Activated CD4-positive, CD25-positive, alpha-beta regulatory T cell (primary cell): ENCODE results near the gene KLHL13.
"Not testable (repeated sequence)": the region's sequence is repeated elsewhere in the genome, so short reads cannot be mapped to it uniquely, and the experiment has no call there.

Experiments used
- DNase-seq, 4 experiments: peaks; one replicate each; lab custom pipeline; 2025; lab: John Stamatoyannopoulos, UW

The KLHL13 gene, protein sequence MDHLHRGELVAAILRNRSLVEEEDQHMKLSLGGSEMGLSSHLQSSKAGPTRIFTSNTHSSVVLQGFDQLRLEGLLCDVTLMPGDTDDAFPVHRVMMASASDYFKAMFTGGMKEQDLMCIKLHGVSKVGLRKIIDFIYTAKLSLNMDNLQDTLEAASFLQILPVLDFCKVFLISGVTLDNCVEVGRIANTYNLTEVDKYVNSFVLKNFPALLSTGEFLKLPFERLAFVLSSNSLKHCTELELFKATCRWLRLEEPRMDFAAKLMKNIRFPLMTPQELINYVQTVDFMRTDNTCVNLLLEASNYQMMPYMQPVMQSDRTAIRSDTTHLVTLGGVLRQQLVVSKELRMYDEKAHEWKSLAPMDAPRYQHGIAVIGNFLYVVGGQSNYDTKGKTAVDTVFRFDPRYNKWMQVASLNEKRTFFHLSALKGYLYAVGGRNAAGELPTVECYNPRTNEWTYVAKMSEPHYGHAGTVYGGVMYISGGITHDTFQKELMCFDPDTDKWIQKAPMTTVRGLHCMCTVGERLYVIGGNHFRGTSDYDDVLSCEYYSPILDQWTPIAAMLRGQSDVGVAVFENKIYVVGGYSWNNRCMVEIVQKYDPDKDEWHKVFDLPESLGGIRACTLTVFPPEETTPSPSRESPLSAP

DNA sequence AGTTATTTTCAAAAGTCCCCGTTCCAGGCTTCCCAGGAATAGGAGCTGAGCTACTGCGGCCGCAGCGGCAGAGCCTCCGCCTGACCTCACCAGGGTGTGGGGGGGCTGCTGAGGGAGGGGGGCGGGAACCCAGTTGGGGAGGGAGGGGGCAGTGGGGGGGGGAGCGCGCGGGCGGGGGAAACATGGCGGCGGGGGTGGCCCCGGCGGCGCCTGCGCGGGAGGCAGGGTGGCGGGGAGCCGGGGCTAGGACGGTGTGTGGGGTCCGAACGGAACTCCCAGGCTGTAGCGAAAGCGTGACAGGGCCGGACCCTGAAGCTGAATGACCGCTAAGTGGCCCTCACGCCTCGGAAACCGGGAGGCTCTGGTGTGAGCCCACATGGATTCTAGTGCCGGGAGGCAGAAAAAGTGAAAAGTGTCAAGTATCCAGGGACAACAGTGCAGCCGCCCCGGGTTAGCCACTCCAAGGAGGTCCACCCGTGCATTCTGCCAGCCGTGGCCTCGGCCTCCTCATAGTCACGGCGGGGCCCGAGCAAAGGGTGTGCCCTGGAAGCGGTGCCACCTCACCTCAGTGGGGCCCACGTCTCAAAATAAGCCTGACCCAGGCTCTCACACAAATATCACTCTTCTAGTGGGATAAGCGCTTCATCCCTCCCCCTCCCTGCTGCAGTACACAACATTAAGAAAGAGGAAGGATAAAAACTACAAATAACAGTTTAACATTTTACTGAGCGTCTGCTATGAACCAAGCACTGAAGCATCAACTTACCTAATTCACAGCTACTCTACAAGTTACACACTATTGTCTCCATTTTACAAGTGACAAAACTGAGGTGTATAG is at the start of gene KLHL13:
KLHL13 (minus strand) TSS at position 98 of the 838 bp plus-strand sequence. CDS start 88,337 bp downstream, outside the sequence.
- no peak for DNase-seq

DNA sequence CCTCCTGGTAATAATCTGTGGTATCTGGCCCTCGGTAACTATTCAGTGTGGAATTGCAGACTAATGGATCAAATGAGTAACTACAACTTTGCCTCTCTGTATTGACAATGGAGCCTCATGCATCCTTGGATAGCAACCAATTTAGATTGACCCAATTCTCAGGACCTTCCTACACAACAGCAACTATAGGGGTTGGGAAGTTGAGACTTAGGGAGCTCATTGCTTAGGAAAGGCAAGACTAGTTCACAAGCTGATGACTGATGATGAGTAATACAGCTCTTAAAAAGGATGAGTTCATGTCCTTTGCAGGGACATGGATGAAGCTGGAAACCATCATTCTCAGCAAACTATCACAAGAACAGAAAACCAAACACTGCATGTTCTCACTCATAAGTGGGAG is 47.5 kb upstream of the KLHL13 start:
- DNase-seq = no peak

DNA sequence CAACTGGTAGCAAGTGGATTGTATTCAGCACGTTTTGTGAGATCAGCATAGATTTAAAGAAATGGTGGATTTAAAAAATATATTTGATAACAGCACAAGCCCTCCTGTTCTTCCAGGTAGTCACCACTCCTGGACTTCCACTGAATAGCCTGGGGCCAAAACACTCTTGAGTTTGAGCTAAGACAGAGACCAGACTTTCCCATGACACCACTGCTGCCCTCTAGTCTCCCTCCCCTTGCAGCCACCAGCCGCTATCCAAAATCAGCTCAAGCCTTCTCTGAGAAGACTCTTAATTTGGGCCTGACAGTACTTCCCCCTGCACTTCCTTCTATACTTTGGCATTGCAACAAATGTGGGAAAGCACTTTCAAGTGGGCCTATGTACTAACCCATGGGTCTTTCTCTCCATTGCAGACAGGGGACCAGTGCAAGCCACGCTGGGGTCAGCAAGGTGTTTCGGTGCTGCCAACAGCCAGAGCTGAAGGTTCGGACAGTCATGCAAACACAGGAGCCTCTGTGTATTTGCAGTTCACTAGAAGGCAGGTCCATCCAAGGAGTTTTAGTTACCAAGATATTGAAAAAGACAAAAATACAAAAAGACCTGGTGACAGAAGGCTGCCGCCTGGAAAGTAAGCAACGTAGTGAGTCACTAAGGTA is 40.5 kb upstream of the KLHL13 start:
- no peak for DNase-seq

DNA sequence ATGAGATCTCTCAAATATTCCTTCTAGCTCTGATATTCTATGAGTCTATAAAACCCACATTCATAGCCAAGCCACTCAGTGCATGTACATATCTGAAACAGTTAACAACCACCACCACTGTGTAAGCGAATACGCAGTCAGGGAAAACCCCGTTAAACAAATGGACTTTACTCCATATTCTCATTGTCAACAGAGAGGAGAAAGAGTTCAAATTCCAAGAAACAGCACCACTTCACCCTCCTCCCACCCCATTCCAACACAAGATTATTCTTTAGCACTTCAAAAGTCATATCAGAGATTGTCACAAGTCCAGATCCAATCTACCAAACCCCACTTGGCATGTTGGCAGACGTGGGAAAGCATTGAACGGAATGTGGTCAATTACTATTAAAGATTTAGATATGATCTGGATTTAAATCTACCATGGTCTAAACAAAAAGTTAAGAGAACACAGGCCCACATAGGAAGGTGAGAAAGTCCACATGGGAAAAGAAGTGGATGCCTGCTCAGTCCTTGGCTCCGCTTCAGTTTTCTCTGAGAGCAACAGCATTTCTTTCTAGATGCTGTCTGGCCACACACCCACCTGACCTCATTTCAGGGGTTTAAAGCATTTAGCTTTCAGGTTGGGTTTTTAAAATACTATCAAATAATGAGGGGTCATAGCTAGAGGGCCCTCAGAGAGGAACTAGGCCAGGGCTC is 39.8 kb upstream of the KLHL13 start:
- DNase-seq = no peak

GRCh38 chrX:118153270-118153669 is 36.7 kb upstream of the KLHL13 start:
- no peak for DNase-seq

GRCh38 chrX:118152721-118153120 is 36.1 kb upstream of the KLHL13 start:
- DNase-seq = no peak

GRCh38 chrX:118148737-118149136 is 32.1 kb upstream of the KLHL13 start:
- DNase-seq = no peak

- DNase-seq = not testable (repeated sequence)
Measured at GRCh38 chrX:118147771-118148170, 31.2 kb upstream of the KLHL13 start.

- no peak for DNase-seq
Measured at GRCh38 chrX:118143578-118143977, 27.0 kb upstream of the KLHL13 start.

DNA sequence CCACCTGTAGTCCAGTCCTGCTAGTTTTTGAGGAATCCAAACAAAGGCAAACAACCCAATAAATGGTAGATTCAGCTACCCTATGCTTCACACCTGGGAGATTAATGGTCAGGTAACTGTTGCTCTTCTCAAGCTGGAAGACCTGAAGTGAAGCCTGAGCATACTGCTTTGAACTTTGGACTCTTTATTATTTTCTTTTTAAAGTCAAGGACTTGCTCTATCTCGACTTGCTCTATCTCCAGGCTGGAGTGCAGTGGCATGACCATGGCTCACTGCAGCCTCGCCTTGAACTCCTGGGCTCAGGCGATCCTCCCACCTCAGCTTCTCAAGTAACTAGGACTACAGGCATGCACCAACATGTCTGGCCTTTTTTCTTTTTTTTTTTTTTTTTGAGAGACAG is 14.7 kb upstream of the KLHL13 start:
- DNase-seq = no peak

GRCh38 chrX:118129681-118130080 is 13.1 kb upstream of the KLHL13 start:
- DNase-seq = no peak

DNA sequence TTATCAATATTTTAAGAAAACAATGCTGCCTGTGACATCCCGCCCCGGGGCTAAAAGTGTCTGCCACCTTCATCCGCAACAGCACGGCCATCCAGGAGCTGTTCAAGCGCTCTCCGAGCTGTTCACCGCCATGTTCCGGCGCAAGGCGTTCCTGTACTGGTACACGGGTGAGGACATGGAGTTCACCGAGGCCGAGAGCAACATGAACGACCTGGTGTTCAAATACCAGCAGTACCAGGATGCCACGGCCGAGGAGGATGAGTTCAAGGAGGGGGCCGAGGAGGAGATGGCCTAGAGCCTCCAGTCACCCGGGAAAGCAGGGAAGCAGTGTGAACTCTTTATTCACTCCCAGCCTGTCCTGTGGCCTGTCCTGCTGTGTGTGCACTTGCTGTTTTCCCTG is 12.1 kb upstream of the KLHL13 start:
- no peak for DNase-seq

GRCh38 chrX:118126286-118126685 is 9.7 kb upstream of the KLHL13 start:
- DNase-seq = no peak

DNA sequence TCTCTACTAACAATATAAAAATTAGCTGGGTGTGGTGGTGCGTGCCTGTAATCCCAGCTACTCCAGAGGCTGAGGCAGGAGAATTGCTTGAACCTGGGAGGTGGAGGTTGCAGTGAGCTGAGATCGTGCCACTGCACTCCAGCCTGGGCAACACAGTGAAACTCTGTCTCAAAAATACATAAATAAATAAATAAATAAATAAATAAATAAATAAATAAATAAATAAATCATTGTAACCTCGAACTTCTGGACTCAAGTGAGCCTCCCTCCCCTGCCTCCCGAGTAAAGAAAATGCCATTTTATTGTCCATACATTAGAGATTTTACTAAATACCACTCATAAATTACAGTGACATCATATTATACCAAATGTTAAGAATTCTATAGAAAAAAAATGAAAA is 7.6 kb upstream of the KLHL13 start:
- not testable (repeated sequence) for DNase-seq

DNA sequence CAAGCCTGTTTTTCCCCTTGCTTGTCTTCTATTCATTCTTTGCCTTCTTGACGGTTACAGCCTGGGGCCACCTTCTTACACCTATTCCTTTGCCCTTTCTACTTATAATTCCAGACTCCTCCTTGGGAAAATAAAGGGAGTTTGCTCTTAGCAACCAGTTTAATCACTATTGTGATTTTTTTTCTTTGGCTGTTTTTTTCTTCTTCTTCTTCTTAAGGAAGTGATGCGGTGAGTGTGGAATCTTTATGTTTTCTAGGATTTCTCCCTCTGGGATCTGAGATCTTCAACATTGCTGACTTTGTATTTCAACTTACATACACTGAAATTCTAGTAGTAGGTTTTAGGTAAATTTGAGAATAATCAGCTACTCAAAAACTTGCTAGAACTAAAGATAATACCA is 1.1 kb upstream of the KLHL13 start:
- no peak for DNase-seq

GRCh38 chrX:118115953-118116712 is 477 bp downstream of the KLHL13 start:
- DNase-seq = no peak

DNA sequence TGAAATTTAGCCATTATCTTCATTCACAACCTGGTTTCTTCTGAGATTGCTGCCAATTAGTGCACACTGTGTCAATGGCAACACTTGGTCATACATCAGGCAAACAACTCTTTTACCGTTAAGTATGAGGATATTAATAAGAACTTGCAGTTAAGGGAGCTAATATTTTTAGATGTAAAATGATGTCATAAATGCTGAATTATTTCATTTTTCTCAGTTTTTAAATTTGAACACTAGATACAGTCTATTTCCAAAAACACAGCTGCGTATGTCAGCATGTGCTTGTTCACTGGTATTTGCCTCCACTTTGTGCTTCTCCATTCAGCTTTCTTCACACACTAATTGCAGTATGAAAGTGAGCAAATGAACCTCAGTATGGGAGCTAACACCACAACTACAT is 1.6 kb downstream of the KLHL13 start:
- DNase-seq = no peak

GRCh38 chrX:118109065-118109464 is 7.5 kb downstream of the KLHL13 start:
- no peak for DNase-seq

- DNase-seq = no peak
Measured at GRCh38 chrX:118108304-118108703, 8.3 kb downstream of the KLHL13 start.

- DNase-seq = no peak
Measured at GRCh38 chrX:118100091-118100490, 16.5 kb downstream of the KLHL13 start.

DNA sequence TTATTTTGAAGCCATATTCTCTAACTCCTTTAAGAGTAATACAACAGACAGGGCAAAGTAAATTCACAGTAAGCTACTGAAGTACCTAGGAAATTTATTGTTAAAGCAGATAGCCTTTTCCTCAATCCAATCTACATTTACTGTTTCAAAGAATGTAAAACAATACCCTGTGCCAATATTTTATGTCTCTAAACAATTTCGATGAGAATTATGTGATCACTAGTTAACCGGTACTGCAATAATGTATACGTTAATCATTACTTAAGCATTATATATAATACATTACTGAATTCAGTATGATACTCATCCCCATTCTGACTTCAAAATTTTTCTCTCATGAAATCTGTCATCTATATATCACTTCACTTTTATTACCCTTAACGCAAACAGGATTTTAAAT is 28.5 kb downstream of the KLHL13 start:
- DNase-seq = no peak
